NCI-H345 treated with DMSO at 0.1 percent for 48 hours (cell line): ENCODE results near the gene LCN15.
A peak's percentile ranks its signal among the peaks of the same experiment; 100 is the strongest.

ENCODE experiments used
- DNase-seq: peaks from one replicate; lab custom pipeline; 2025; ENCODE audit not compliant: unreplicated experiment; lab: John Stamatoyannopoulos, UW

LCN15 gene

GRCh38 chr9:136741883-136742571 lies 22.3 kb downstream of the LCN15 start:
- no peak for DNase-seq

DNA sequence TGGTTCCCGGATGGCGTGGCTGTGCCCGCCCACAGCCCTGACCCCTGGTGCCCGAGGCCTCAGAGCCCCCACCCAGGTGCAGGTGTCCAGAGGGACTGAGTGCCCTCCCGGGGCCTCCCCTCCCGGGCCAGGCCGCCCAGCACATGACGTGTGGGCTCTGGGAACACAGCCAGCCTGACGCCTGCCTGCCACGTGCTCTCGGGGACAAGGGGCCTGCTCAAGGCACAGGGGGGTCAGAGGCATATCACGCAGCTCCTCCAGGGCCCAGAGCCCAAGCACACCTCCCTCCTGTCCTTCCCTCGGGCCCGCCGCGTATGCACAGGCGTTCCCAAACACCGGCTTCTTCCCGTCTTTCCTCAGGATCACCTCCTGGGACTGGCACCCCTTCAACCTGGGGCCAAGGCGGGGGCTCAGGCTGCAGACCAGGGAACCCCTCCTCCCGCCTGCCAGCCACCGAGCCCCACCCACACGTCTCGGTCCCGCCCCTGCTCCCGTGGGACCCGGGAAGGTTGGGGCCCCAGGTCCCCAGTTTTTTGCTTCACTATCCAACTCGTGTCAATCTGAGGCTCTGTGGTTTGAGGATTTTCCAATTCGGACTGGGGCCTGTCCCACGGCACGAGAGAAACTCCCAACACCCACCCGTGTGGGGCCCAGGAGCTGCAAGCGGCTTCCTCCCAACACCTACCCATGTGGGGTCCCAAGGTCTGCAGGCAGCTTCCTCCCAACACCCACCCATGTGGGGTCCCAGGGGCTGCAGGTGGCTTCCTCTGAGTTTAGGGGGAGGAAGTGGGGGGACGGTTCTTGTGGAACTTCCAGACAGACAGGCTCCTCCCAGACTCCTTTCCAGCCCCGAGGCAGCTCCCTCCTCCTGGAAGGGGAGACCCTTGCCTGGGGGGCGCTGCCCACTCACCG lies 23.1 kb downstream of the LCN15 start:
- no peak for DNase-seq

GRCh38 chr9:136740491-136740890 lies 23.8 kb downstream of the LCN15 start:
- no peak for DNase-seq

DNA sequence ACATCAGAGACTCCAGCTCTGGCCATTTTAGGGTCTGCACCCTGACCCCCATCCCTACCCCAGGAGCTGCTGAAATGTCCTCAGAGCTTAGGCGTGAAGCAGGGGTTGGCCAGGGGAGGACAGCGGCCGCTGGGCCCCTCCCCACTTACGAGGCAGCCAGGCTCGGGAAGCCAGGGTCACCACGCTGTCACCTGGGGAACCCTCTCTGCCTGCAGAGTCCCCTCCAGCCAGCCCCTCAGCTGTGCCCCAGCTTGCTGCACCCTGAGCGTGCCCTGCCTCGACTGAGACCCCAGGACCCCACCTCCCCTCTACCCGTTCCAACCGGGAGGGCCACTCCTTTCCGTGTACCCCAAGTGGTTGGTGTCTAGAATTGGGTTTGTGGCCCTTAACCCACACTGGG lies 24.2 kb downstream of the LCN15 start:
- no peak for DNase-seq

DNA sequence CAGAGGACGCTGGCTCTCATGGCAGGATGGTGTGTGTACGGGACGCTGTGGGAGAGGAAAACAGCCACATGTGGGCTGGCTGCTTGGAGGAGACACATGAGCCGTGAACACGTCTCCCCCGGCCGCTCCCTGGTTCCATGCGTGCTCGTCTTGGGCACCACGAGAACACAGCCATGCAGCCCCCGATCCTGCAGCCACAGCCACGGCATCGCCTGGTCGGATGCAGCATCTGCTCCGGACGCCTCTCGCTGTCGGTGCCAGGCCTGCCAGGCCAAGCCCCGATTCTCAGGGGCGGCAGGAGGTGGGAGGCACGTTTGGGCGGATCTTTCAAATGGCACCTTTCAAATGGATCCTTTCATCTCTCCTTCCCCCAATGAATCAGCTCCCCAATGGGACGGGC lies 24.8 kb downstream of the LCN15 start:
- no peak for DNase-seq

GRCh38 chr9:136738960-136739359 lies 25.4 kb downstream of the LCN15 start:
- DNase-seq, result no peak

DNA sequence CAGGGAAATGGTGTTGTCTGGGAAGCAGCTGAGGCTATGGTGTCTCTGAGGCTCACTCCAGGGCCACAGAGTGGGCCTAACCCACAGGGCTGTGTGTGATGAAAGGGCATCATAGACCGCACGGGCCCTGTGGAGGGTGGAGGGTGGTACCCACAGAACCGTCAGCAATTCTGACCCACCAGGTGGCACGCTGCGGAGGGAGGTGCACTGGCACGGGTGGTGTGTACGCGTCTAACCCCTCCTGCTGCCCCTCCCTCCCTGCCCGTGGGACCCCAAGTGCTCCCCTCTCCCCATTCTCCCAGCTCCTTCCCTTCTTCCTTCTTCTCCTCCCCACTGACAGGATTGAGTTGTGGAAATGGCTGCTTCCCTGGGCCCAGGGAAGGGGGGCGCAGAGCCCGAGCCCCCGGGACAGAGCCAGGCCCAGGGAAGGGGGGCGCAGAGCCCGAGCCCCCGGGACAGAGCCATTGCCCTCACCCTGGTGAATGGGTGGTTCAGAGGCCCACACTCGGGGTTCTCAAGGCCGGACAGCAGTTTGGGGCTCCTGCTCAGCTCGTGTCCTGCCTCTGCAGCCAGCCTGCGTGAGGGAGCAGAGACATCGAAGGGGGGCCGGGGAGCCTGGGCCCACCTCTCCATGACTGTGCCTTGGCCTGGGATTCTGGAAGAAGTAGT lies 28.4 kb downstream of the LCN15 start:
- DNase-seq, result no peak

DNA sequence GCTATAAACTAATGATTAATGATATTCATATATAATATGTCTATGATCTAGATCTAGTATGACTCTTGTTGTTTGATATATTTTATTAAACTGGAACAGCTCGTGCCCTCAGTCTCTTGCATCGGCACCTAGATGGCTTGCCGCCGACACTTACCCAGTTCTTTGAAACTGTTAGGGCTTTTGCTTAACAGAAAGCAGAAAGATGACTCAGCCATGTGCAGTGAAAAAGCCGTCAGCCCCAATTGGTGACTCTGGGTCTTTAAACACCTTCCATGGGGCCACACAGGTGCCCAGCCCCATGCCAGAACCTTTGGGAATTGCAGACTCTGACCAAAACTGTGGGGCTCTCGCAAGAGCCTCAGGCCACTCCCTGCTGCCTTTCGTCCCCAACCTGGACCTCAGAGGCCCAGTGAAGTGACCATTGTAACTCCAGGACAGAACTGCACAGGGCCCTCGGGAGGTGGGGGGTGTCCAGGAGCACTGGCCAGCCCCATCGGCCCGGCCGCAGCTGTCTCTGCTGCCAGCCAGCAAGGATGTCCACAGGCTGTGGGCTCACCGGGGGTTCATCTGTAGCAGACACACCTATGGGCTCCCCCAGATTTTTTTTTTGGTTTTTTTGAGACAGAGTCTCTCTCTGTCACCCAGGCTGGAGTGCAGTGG lies 29.4 kb downstream of the LCN15 start:
- no peak for DNase-seq

- DNase-seq, result no peak
Measured at GRCh38 chr9:136733611-136734010, 30.7 kb downstream of the LCN15 start.

GRCh38 chr9:136732444-136733178 lies 31.7 kb downstream of the LCN15 start:
- no peak for DNase-seq

GRCh38 chr9:136729926-136730325 lies 34.4 kb downstream of the LCN15 start:
- DNase-seq, result no peak

DNA sequence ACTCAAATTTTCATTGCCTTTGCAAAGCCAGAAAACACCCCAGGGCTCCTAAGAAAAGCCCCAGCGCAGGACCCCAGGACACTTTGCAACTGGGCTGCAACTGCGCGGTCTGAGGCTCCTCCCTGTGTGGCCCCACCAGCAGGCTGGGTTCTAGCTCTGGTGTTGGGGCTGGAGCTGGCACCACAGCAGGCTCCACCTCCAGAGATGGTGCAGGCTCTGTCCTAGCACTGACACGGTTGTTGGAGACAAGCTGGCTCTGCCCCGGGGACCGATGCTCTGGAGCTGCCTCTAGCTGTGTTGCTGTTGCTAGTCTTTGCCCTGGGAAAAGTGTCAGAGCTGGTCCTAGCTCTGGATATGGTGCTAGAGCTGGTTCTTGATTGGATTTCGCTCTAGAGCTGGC lies 35.2 kb downstream of the LCN15 start:
- DNase-seq, result no peak

- no peak for DNase-seq
Measured at GRCh38 chr9:136728548-136729123, 35.7 kb downstream of the LCN15 start.

DNA sequence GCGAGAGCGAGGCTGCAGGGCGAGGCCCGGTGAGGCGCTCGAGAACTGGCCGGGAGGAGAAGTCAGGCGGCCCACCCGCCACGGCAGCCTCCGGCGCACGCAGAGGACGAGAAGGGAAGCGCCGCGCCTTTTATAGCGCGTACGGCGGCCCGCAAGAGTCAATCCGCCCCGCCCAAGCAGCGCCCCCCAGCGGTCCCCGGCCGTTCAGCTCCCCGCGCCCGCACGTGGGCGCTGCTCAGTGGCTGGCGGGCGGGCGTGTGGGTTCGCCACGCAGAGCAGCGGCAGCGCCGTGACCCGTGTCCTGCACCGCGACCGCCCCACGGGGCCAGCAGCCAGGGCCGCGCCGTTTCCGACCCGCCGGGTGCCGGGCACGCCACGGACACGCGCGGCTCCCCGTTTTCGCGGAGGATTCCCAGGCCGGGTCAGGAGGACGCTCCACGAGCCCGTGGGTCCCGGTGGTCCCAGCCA lies 36.2 kb downstream of the LCN15 start:
- DNase-seq, result peak; percentile 66

DNA sequence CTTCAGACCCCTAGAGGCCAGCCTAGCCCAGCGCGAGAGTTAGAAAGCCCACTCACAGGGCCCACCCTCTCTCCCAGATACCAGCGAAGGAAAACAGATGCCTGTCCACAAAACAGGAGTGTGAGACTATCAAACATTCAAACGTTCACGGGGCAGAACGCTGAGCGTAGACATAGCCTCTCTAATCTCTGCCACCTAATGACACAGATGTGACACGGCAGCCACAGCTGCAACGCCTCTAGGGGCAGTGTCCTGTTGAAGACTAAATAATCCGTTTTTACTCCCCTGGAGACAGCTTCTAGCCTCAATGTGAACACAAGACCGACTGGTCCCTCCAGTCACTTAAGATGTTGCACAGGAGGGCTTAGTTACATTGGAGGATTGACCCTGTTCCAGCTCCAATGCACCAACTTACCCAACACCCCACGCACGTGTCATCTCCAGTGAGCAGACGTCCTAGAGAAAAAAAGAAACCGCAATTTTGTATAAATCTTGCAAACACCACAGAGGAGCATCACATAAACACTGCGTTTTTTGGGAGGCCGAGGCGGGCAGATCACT lies 37.6 kb downstream of the LCN15 start:
- DNase-seq, result no peak

DNA sequence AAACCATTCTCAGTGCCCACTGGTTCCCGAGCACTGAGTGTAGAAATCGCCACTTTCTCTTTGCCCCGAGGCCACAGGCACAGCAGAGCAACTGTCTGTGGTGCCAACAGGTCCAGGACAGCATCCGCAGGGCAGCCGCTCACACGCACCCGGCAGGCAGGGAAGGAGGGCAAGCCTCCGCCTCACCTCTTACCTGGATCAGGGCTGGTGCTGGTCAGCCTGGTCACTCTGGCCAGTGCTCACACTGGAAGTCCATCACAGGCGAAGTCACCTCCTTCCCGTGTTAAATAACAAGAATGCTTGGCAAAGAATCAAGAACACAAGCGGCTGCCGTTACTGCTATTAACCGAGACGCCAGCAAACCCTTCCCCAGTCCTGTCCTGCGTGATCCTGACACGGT lies 38.2 kb downstream of the LCN15 start:
- DNase-seq, result no peak

DNA sequence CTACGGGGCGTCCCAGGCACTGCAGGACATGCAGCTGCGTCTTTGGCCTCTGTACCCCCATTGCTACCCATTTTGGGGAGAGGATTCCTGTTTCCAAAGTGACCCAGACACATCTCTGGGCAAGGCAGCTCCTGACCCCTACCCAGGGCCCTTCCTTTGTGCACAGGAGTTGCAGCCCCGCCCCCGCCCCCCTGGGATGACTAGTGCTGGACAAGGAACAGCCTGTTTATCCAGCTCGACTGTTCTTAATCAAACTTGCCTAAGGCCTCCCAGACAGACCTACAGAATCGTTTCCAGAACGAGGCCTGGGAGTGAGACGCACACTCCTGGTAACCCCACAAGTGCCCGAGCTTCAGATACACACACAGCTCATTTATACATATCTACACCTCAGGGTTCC lies 38.7 kb downstream of the LCN15 start:
- no peak for DNase-seq

DNA sequence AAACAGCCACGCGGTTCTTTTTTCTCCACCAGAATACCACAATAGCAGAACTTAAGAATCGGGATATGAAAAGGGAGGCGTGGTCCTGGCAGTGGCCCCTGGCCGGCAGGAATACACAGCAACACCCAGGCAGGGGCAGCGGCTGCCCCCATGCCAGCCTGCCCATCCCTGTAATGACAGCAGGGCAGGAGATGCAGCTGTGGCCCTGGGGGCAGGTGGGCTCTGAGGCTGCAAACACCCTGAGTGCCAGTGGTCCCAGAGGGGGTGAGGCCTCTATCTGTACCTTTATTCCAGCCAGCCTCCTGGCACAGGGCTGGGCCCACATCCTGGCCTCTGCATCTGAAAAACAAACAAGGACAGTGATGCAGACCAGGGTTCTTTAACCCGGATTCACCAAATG lies 39.5 kb downstream of the LCN15 start:
- no peak for DNase-seq

DNA sequence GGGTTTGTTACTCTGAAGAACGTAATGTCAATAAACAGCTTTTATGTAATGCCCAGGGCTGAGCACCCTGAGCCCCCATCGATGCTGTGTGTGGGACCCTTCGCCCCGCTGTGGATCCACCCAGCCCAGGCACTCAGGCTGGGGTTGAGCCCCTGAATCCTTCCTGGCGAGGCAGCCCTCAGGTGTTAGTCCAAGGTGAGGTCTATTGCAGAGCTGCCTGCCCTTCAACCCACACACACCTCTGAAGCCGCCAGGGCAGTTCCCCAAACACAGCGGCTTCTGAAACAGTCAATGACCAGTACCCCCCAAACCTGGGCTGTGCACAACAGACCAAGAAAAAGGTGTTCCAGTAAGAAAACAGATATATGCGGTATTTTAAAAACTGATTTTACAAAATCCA lies 40.3 kb downstream of the LCN15 start:
- DNase-seq, result no peak
